HT-29 (cell line): ENCODE data around the gene CSH2. TPM values are rescaled to one million over a fixed set of nuclear protein-coding genes. Genes with fewer than 3 reads are reported as not detected.

Experiments used
- DNase-seq: peaks from one replicate; pipeline ENCODE4 v3.0.0-alpha.2; 2015; ENCODE audit warnings: low spot score
- small RNA-seq: library from RNA; depleted of rRNA; stranded (forward); fragments of <200 nt; gene quantifications from one replicate; pipeline ENCODE3, GENCODE V24; 2014
- total RNA-seq: library from RNA; depleted of rRNA; stranded (reverse); fragments of >200 nt; shearing (Covaris generic); gene quantifications from 2 replicates; pipeline ENCODE4 v1.2.3, GENCODE V29; 2014; rRNA removed

Gene CSH2
- total RNA-seq, 1 experiment from 2014 or later, result not detected

GRCh38 chr17:63834431-63835166, 38.9 kb downstream of the CSH2 start:
- peak; percentile 81 for DNase-seq

GRCh38 chr17:63833741-63834373, 39.6 kb downstream of the CSH2 start:
- DNase-seq, result no peak

- no peak for DNase-seq
Observed at GRCh38 chr17:63833026-63833740, 40.3 kb downstream of the CSH2 start.

GRCh38 chr17:63832455-63832854, 41.0 kb downstream of the CSH2 start:
- DNase-seq, result no peak

- DNase-seq, result no peak
Observed at GRCh38 chr17:63832014-63832413, 41.5 kb downstream of the CSH2 start.

GRCh38 chr17:63831505-63831904, 42.0 kb downstream of the CSH2 start:
- no peak for DNase-seq

GRCh38 chr17:63830904-63831491, 42.5 kb downstream of the CSH2 start:
- DNase-seq, result no peak

GRCh38 chr17:63830278-63830677, 43.2 kb downstream of the CSH2 start:
- no peak for DNase-seq

- DNase-seq, result no peak
Observed at GRCh38 chr17:63828936-63829335, 44.5 kb downstream of the CSH2 start.

GRCh38 chr17:63827801-63828221, 45.7 kb downstream of the CSH2 start:
- no peak for DNase-seq

- DNase-seq, result peak; percentile 96
Observed at GRCh38 chr17:63827002-63827800, 46.3 kb downstream of the CSH2 start, which contains the start of the genes FTSJ3 and PSMC5. Gene FTSJ3 (minus strand): TSS chr17:63827663. CDS start chr17:63826902, 761 bp downstream. Gene PSMC5 (plus strand): TSS chr17:63827431. CDS start chr17:63827491, 60 bp downstream.

GRCh38 chr17:63826468-63827001, 46.9 kb downstream of the CSH2 start:
- peak; percentile 55 for DNase-seq

GRCh38 chr17:63824362-63824761, 49.1 kb downstream of the CSH2 start:
- no peak for DNase-seq

- no peak for DNase-seq
Observed at GRCh38 chr17:63823659-63824331, 49.7 kb downstream of the CSH2 start.

- no peak for DNase-seq
Observed at GRCh38 chr17:63822537-63822936, 50.9 kb downstream of the CSH2 start.

Small RNAs within 50 kb of the gene (small RNA-seq; reads per million reads assigned to genes)
- not detected for gene AC040958.1
- not detected for gene AC127029.1
- not detected for gene GH1

Other genes with a start within 250 kb of the CSH2 start
- 2.2 and 2.8 TPM in 2 replicates for gene LIMD2, start 173.6 kb downstream of the CSH2 start, total RNA-seq
- gene STRADA, start 131.9 kb downstream of the CSH2 start, total RNA-seq, result 5.2 and 6.6 TPM in 2 replicates
- 54.3 and 56.8 TPM in 2 replicates for gene CCDC47, start 100.1 kb downstream of the CSH2 start, total RNA-seq
- gene DDX42, start 99.5 kb downstream of the CSH2 start, total RNA-seq, result 42.3 and 45.3 TPM in 2 replicates
- gene PSMC5, start 46.2 kb downstream of the CSH2 start, total RNA-seq, result 56.3 and 65.3 TPM in 2 replicates
- 35.7 and 41.7 TPM in 2 replicates for gene FTSJ3, start 46.0 kb downstream of the CSH2 start, total RNA-seq
- 205 and 206 TPM in 2 replicates for gene SMARCD2, start 31.0 kb downstream of the CSH2 start, total RNA-seq
- gene GH2, start 8.3 kb upstream of the CSH2 start, total RNA-seq, result not detected in 2 replicates
- gene CSH1, start 22.9 kb upstream of the CSH2 start, total RNA-seq, result not detected in 2 replicates
- gene CSHL1, start 37.6 kb upstream of the CSH2 start, total RNA-seq, result not detected in 2 replicates
- gene GH1, start 45.2 kb upstream of the CSH2 start, total RNA-seq, result not detected in 2 replicates
- not detected in 2 replicates for gene CD79B, start 58.7 kb upstream of the CSH2 start, total RNA-seq
- not detected in 2 replicates for gene SCN4A, start 99.2 kb upstream of the CSH2 start, total RNA-seq
- gene PRR29, start 124.7 kb upstream of the CSH2 start, total RNA-seq, result 0.10 TPM in 1 of 2 replicates, not detected in the other
- gene ICAM2, start 147.0 kb upstream of the CSH2 start, total RNA-seq, result 0.21 and 0.64 TPM in 2 replicates